Naive thymus-derived CD4-positive, alpha-beta T cell (primary cell): ENCODE measurements around the gene ADGRG3. TPM values are rescaled to one million over a fixed set of nuclear protein-coding genes. Genes with fewer than 3 reads are reported as not detected.

ENCODE experiments used
- ATAC-seq: fragments of 150-1000 bp; cut with Tn5 transposase; 2 replicates; pipeline ENCODE4 v1.10.0; 2021; ENCODE audit warnings: mild to moderate bottlenecking, moderate library complexity
- CTCF ChIA-PET: fragments of 350-600 bp; sonication (Branson Sonifier 250); formaldehyde crosslinking; loops from one replicate; lab custom pipeline; 2021; ENCODE audit warnings: antibody characterized with exemption; lab: Charles Lee
- POLR2A ChIA-PET: fragments of 350-600 bp; sonication (Branson Sonifier 250); formaldehyde crosslinking; loops from one replicate; lab custom pipeline; 2021; ENCODE audit warnings: antibody characterized with exemption, inconsistent platforms; lab: Charles Lee
- DNase-seq, 9 donors: peaks; one replicate each; pipeline versions ENCODE4 v3.0.0 to v3.0.0-alpha.2; 2020 to 2022; ENCODE audit warnings: mixed read lengths in 1 of 9
- H3K27ac ChIP-seq: one replicate; pipeline ENCODE4 v1.7.0; 2013; ENCODE audit warnings: mild to moderate bottlenecking, low read depth, low read length, moderate library complexity
- H3K27me3 ChIP-seq, 2 donors: one replicate each; pipeline ENCODE4 v1.7.0; 2013; ENCODE audit warnings: low read length in 2 of 2, mild to moderate bottlenecking in 2 of 2, moderate library complexity in 2 of 2; ENCODE audit not compliant: control insufficient read depth in 2 of 2, insufficient read depth in 2 of 2
- H3K36me3 ChIP-seq, 3 experiments: 1 replicate in 2 of 3; 2 replicates in 1 of 3; pipeline ENCODE4 v1.7.0; 2013; ENCODE audit warnings: low read length in 3 of 3, mild to moderate bottlenecking in 3 of 3, moderate library complexity in 1 of 3; ENCODE audit not compliant: insufficient read depth in 3 of 3, control insufficient read depth in 2 of 3
- H3K4me1 ChIP-seq, 2 donors: one replicate each; pipeline ENCODE4 v1.7.0; 2013; ENCODE audit warnings: low read length in 2 of 2, mild to moderate bottlenecking in 2 of 2, moderate library complexity in 1 of 2; ENCODE audit not compliant: control insufficient read depth in 2 of 2, insufficient read depth in 2 of 2
- H3K4me3 ChIP-seq: 2 replicates; pipeline ENCODE4 v1.7.0; 2013; ENCODE audit warnings: mild to moderate bottlenecking, low read length
- H3K9me3 ChIP-seq, 3 experiments: 1 replicate in 2 of 3; 2 replicates in 1 of 3; pipeline ENCODE4 v1.7.0; 2013; ENCODE audit warnings: low read length in 3 of 3; ENCODE audit not compliant: control insufficient read depth in 2 of 3
- H3K27ac Mint-ChIP-seq, 9 donors: one replicate each; pipeline ENCODE4 v1.8.0; 2020 to 2022; ENCODE audit warnings: mixed read lengths in 9 of 9, mild to moderate bottlenecking in 8 of 9, moderate library complexity in 5 of 9, inconsistent platforms in 2 of 9
- H3K27me3 Mint-ChIP-seq, 5 donors: one replicate each; pipeline ENCODE4 v1.8.0; 2021 to 2022; ENCODE audit warnings: mixed read lengths in 5 of 5, mild to moderate bottlenecking in 1 of 5
- H3K36me3 Mint-ChIP-seq, 5 donors: one replicate each; pipeline ENCODE4 v1.8.0; 2020 to 2022; ENCODE audit warnings: mixed read lengths in 5 of 5, mild to moderate bottlenecking in 3 of 5, inconsistent platforms in 1 of 5
- H3K4me1 Mint-ChIP-seq, 7 donors: one replicate each; pipeline ENCODE4 v1.8.0; 2020 to 2022; ENCODE audit warnings: mixed read lengths in 7 of 7, mild to moderate bottlenecking in 3 of 7, inconsistent platforms in 1 of 7
- H3K4me3 Mint-ChIP-seq, 10 donors: one replicate each; pipeline ENCODE4 v1.8.0; 2020 to 2022; ENCODE audit warnings: mild to moderate bottlenecking in 10 of 10, mixed read lengths in 10 of 10, moderate library complexity in 6 of 10, inconsistent platforms in 2 of 10
- H3K9me3 Mint-ChIP-seq, 11 donors: one replicate each; pipeline ENCODE4 v1.8.0; 2020 to 2022; ENCODE audit warnings: mixed read lengths in 11 of 11, mild to moderate bottlenecking in 4 of 11, inconsistent platforms in 1 of 11, moderate library complexity in 1 of 11
- intact Hi-C, 2 donors: fragments of 100-400 bp; cut with micrococcal nuclease; formaldehyde crosslinking; loops; one replicate each; pipeline ENCODE4 v1.15.1; 2023
- polyA plus RNA-seq, 2 donors: library from polyadenylated mRNA; unstranded; fragments of 300-500 nt; fragmentation: Illumina TruSeq; gene quantifications; one replicate each; pipeline ENCODE4 v1.2.3, GENCODE V29; 2021
- total RNA-seq, 6 experiments: library from RNA in 5 of 6; stranded (reverse) in 5 of 6; gene quantifications; 1 replicate in 5 of 6; 2 replicates in 1 of 6; pipeline ENCODE4 v1.2.3 and lab custom pipeline; 2021 to 2026

The ADGRG3 gene
- total and polyA plus RNA-seq, 7 experiments from 2014 or later: 4.9 to 14.1 TPM; not detected in 5

- no peak overlapping the region for H3K4me3 ChIP-seq
- no peak for ATAC-seq
- intact Hi-C loops: no loop called here
- no peaks in the 10 kb centered on the region for H3K27me3 ChIP-seq
- ChIA-PET CTCF (no interaction called here), POLR2A (no interaction called here)
- Mint-ChIP-seq H3K27me3 (peaks cover 0 to 12% (median 8%) of the 10 kb centered on the region in 5 donors), H3K36me3 (peaks cover 0 to 2% (median 0%) of the 10 kb centered on the region in 5 donors), H3K4me1 (no peaks in the 10 kb centered on the region), H3K27ac (no peak overlapping the region), H3K4me3 (no peak overlapping the region), H3K9me3 (peaks cover 0 to 8% (median 0%) of the 10 kb centered on the region in 11 donors)
- no peaks in the 10 kb centered on the region for H3K4me1 ChIP-seq
- no peaks in the 10 kb centered on the region for H3K36me3 ChIP-seq
- H3K27ac ChIP-seq: no peak overlapping the region
- H3K9me3 ChIP-seq: no peaks in the 10 kb centered on the region
- DNase-seq: no peak
Observed at GRCh38 chr16:57704905-57705852, 37.1 kb downstream of the ADGRG3 start.

- Histone ChIP-seq H3K9me3 (no peaks in the 10 kb centered on the region), H3K4me1 (no peaks in the 10 kb centered on the region), H3K36me3 (no peaks in the 10 kb centered on the region), H3K27ac (no peak overlapping the region), H3K27me3 (no peaks in the 10 kb centered on the region), H3K4me3 (no peak overlapping the region)
- H3K4me1 Mint-ChIP-seq: no peaks in the 10 kb centered on the region
- H3K27ac Mint-ChIP-seq: no peak overlapping the region
- ATAC-seq (no peak), DNase-seq (no peak)
- H3K36me3 Mint-ChIP-seq: peaks cover 0 to 2% (median 0%) of the 10 kb centered on the region in 5 donors
- H3K27me3 Mint-ChIP-seq: peaks cover 0 to 25% (median 8%) of the 10 kb centered on the region in 5 donors
- ChIA-PET POLR2A (no interaction called here), CTCF (no interaction called here)
- H3K4me3 Mint-ChIP-seq: no peak overlapping the region
- H3K9me3 Mint-ChIP-seq: peaks cover 0 to 8% (median 0%) of the 10 kb centered on the region in 11 donors
- intact Hi-C loops: no loop called here
Observed at GRCh38 chr16:57706717-57707116, 38.6 kb downstream of the ADGRG3 start.

GRCh38 chr16:57707331-57707730, 39.2 kb downstream of the ADGRG3 start:
- Mint-ChIP-seq H3K27me3 (peaks cover 0 to 25% (median 8%) of the 10 kb centered on the region in 5 donors), H3K4me3 (no peak overlapping the region), H3K9me3 (peaks cover 0 to 8% (median 0%) of the 10 kb centered on the region in 11 donors), H3K27ac (no peak overlapping the region), H3K4me1 (no peaks in the 10 kb centered on the region), H3K36me3 (peaks cover 0 to 2% (median 0%) of the 10 kb centered on the region in 5 donors)
- CTCF ChIA-PET: no interaction called here
- Histone ChIP-seq H3K4me3 (no peak overlapping the region), H3K36me3 (no peaks in the 10 kb centered on the region), H3K27me3 (no peaks in the 10 kb centered on the region), H3K4me1 (no peaks in the 10 kb centered on the region), H3K27ac (no peak overlapping the region), H3K9me3 (no peaks in the 10 kb centered on the region)
- ATAC-seq: no peak
- POLR2A ChIA-PET: no interaction called here
- intact Hi-C loops: no loop called here
- DNase-seq: no peak

- Mint-ChIP-seq H3K27me3 (peaks cover 0 to 31% (median 8%) of the 10 kb centered on the region in 5 donors), H3K36me3 (peaks cover 0 to 2% (median 0%) of the 10 kb centered on the region in 5 donors), H3K4me1 (peaks cover 0 to 2% (median 0%) of the 10 kb centered on the region in 7 donors), H3K9me3 (peaks cover 0 to 8% (median 0%) of the 10 kb centered on the region in 11 donors), H3K4me3 (no peak overlapping the region), H3K27ac (no peak overlapping the region)
- ATAC-seq: no peak
- ChIA-PET POLR2A (no interaction called here), CTCF (no interaction called here)
- no peak overlapping the region for H3K27ac ChIP-seq
- DNase-seq: no peak
- no peak overlapping the region for H3K4me3 ChIP-seq
- no peaks in the 10 kb centered on the region for H3K9me3 ChIP-seq
- no peaks in the 10 kb centered on the region for H3K36me3 ChIP-seq
- no peaks in the 10 kb centered on the region for H3K27me3 ChIP-seq
- no peaks in the 10 kb centered on the region for H3K4me1 ChIP-seq
- intact Hi-C loops: no loop called here
Observed at GRCh38 chr16:57708168-57708567, 40.1 kb downstream of the ADGRG3 start.

- no peak overlapping the region for H3K27ac ChIP-seq
- no peak for ATAC-seq
- peaks cover 0 to 2% (median 0%) of the 10 kb centered on the region in 7 donors for H3K4me1 Mint-ChIP-seq
- no peak overlapping the region for H3K27ac Mint-ChIP-seq
- no peaks in the 10 kb centered on the region for H3K9me3 ChIP-seq
- H3K4me1 ChIP-seq: no peaks in the 10 kb centered on the region
- peaks cover 0 to 8% (median 0%) of the 10 kb centered on the region in 11 donors for H3K9me3 Mint-ChIP-seq
- no peaks in the 10 kb centered on the region for H3K27me3 ChIP-seq
- H3K4me3 ChIP-seq: no peak overlapping the region
- peaks cover 0 to 27% (median 8%) of the 10 kb centered on the region in 5 donors for H3K27me3 Mint-ChIP-seq
- POLR2A ChIA-PET: no interaction called here
- peaks cover 0 to 2% (median 0%) of the 10 kb centered on the region in 5 donors for H3K36me3 Mint-ChIP-seq
- H3K4me3 Mint-ChIP-seq: no peak overlapping the region
- DNase-seq: no peak
- no peaks in the 10 kb centered on the region for H3K36me3 ChIP-seq
- intact Hi-C loops: no loop called here
- CTCF ChIA-PET: no interaction called here
Observed at GRCh38 chr16:57709663-57710062, 41.6 kb downstream of the ADGRG3 start.

GRCh38 chr16:57711346-57711745, 43.2 kb downstream of the ADGRG3 start:
- ATAC-seq (no peak), DNase-seq (no peak)
- ChIA-PET CTCF (no interaction called here), POLR2A (no interaction called here)
- Mint-ChIP-seq H3K9me3 (peaks cover 0 to 4% (median 0%) of the 10 kb centered on the region in 11 donors), H3K4me3 (peak overlapping the region in 1 of 10 donors; percentile 43), H3K4me1 (peaks cover 0 to 2% (median 0%) of the 10 kb centered on the region in 7 donors), H3K27ac (no peak overlapping the region), H3K36me3 (peaks cover 0 to 2% (median 0%) of the 10 kb centered on the region in 5 donors), H3K27me3 (peaks cover 0 to 28% (median 8%) of the 10 kb centered on the region in 5 donors)
- Histone ChIP-seq H3K4me3 (no peak overlapping the region), H3K9me3 (no peaks in the 10 kb centered on the region), H3K36me3 (no peaks in the 10 kb centered on the region), H3K4me1 (no peaks in the 10 kb centered on the region), H3K27ac (no peak overlapping the region), H3K27me3 (no peaks in the 10 kb centered on the region)
- intact Hi-C loops: no loop called here
